ENCODE data around the gene GPC6. TPM values are rescaled to one million over a fixed set of nuclear protein-coding genes. Genes with fewer than 3 reads are reported as not detected.

Gene GPC6
- polyA plus RNA-seq, 2 of the 4 experiments (the other 2 are of a cell fraction): 8.0 to 14.4 TPM

GRCh38 chr13:94454906-94455305 is 1228.3 kb downstream of the GPC6 start:
- no peak for TF ChIP-seq EHF (CRISPR knock-in tag; IDR thresholded peaks at IDR 0.05)
- no peak for TF ChIP-seq NFE2L2 (conservative IDR thresholded peaks at IDR 0.05; ENCODE audit: low read length)
- TF ChIP-seq CBX8 (IDR thresholded peaks at IDR 0.05): no peak
- no peak for TF ChIP-seq HES2 (IDR thresholded peaks at IDR 0.05)
- TF ChIP-seq TP53 (CRISPR knock-in tag; IDR thresholded peaks at IDR 0.05): no peak
- POLR2A ChIA-PET: no interaction called here
- no peaks in the 10 kb centered on the region for H3K4me1 ChIP-seq
- no peak overlapping the region for H3K4me3 ChIP-seq
- no peak for DNase-seq (ENCODE audit: low read depth in 1 of 2, low spot score in 1 of 2)
- CTCF ChIA-PET: interaction anchor here (0.6 kb wide), 1 partner anchor 68 kb away, joined by 3 read pairs; no protein-coding TSS in a partner anchor
- no peak for ATAC-seq
- no peak overlapping the region for H3K4me2 ChIP-seq
- no peak for FAIRE-seq
- no peak overlapping the region for H3K27ac ChIP-seq
- 22% methylated on average over 2 of the region's 2 CpGs for WGBS (ENCODE audit: missing lambda C conversion rate)
- no peaks in the 10 kb centered on the region; the same call in 2 of the 3 replicates for H3K9me3 ChIP-seq

GRCh38 chr13:94455414-94455813 is 1228.8 kb downstream of the GPC6 start:
- Histone ChIP-seq H3K27ac (no peak overlapping the region), H3K9me3 (no peaks in the 10 kb centered on the region), H3K4me3 (no peak overlapping the region), H3K4me1 (no peaks in the 10 kb centered on the region), H3K4me2 (no peak overlapping the region)
- ATAC-seq: no peak
- CTCF ChIA-PET: interaction anchor here (0.6 kb wide), 1 partner anchor 69 kb away, joined by 3 read pairs; no protein-coding TSS in a partner anchor
- POLR2A ChIA-PET: no interaction called here
- 15% methylated on average over 2 of the region's 2 CpGs for WGBS (ENCODE audit: missing lambda C conversion rate)
- FAIRE-seq: no peak
- no peak for DNase-seq (ENCODE audit: low read depth in 1 of 2, low spot score in 1 of 2)
- no peak for TF ChIP-seq ZFP36 (IDR thresholded peaks at IDR 0.05; ENCODE audit: borderline replicate concordance, partially characterized antibody)
- TF ChIP-seq MYC (IDR thresholded peaks at IDR 0.05; ENCODE audit: borderline replicate concordance, low read length): no peak
- no peak for TF ChIP-seq SREBF2 (IDR thresholded peaks at IDR 0.05)
- no peak for TF ChIP-seq TFCP2L1 (CRISPR knock-in tag; IDR thresholded peaks at IDR 0.05)
- TF ChIP-seq EHMT2 (IDR thresholded peaks at IDR 0.05; ENCODE audit: low read depth): no peak
- TF ChIP-seq FOSB (CRISPR knock-in tag; IDR thresholded peaks at IDR 0.05): no peak
- TF ChIP-seq HMGXB4 (CRISPR knock-in tag; IDR thresholded peaks at IDR 0.05; ENCODE audit: borderline replicate concordance): no peak
- TF ChIP-seq HES2 (IDR thresholded peaks at IDR 0.05): no peak
- no peak for TF ChIP-seq KDM1A (IDR thresholded peaks at IDR 0.05; ENCODE audit: low read depth)
- TF ChIP-seq POLR2AphosphoS2 (conservative IDR thresholded peaks at IDR 0.05; ENCODE audit: low read length): no peak
- TF ChIP-seq MAFK (IDR thresholded peaks at IDR 0.05; ENCODE audit: partially characterized antibody): no peak
- TF ChIP-seq EHF (CRISPR knock-in tag; IDR thresholded peaks at IDR 0.05): no peak
- TF ChIP-seq RARB (CRISPR knock-in tag; IDR thresholded peaks at IDR 0.05): no peak
- no peak for TF ChIP-seq ZSCAN20 (CRISPR knock-in tag; IDR thresholded peaks at IDR 0.05)
- no peak for TF ChIP-seq JUN (IDR thresholded peaks at IDR 0.05)

Small RNA genes lying within 50 kb of the gene (small RNA-seq; reads per million reads assigned to genes)
- gene RNA5SP35: 0 to 2.3 (median 0) reads per million in 6 experiments

Measured in A549 (cell line).